Kidney (tissue), 14 donors: ENCODE measurements around the gene ACVRL1. TPM values are rescaled to one million over a fixed set of nuclear protein-coding genes. Genes with fewer than 3 reads are reported as not detected.
A peak's percentile ranks its signal among the peaks of the same experiment; 100 is the strongest.

ENCODE experiments used
- DNase-seq, 5 donors: peaks; one replicate each; pipeline ENCODE4 v3.0.0-alpha.2; 2013 to 2020
- FAIRE-seq: peaks from 2 replicates; lab custom pipeline; 2012; peaks lifted over from hg19 to GRCh38; lab: Jason Lieb, UNC
- H3K27ac ChIP-seq, 2 donors: one replicate each; pipeline ENCODE4 v1.7.0; 2013; ENCODE audit warnings: low read depth in 2 of 2, low read length in 2 of 2, inconsistent platforms in 1 of 2
- H3K27me3 ChIP-seq: one replicate; pipeline ENCODE4 v1.7.1; 2013; ENCODE audit warnings: low read length, inconsistent platforms; ENCODE audit not compliant: control insufficient read depth, insufficient read depth
- H3K36me3 ChIP-seq, 3 donors: one replicate each; pipeline versions ENCODE4 v1.7.0 to v1.7.1; 2013; ENCODE audit warnings: low read length in 3 of 3, control low read depth in 1 of 3, inconsistent platforms in 1 of 3; ENCODE audit not compliant: insufficient read depth in 3 of 3, control insufficient read depth in 2 of 3
- H3K4me1 ChIP-seq, 3 donors: one replicate each; pipeline versions ENCODE4 v1.7.0 to v1.7.1; 2013; ENCODE audit warnings: low read length in 3 of 3, inconsistent platforms in 1 of 3, low read depth in 1 of 3; ENCODE audit not compliant: control insufficient read depth in 2 of 3, insufficient read depth in 2 of 3
- H3K4me3 ChIP-seq, 3 donors: one replicate each; pipeline versions ENCODE4 v1.7.0 to v1.8.1; 2013; ENCODE audit warnings: low read length in 3 of 3, control low read depth in 1 of 3, inconsistent platforms in 1 of 3
- H3K9ac ChIP-seq, 3 donors: one replicate each; pipeline versions ENCODE4 v1.7.0 to v1.7.1; 2013; ENCODE audit warnings: low read length in 3 of 3, control low read depth in 1 of 3, inconsistent platforms in 1 of 3
- H3K9me3 ChIP-seq, 3 donors: one replicate each; pipeline versions ENCODE4 v1.7.0 to v1.7.1; 2013; ENCODE audit warnings: low read length in 3 of 3, control low read depth in 1 of 3, inconsistent platforms in 1 of 3; ENCODE audit not compliant: control insufficient read depth in 2 of 3, insufficient read depth in 1 of 3
- intact Hi-C: fragments of 100-400 bp; cut with DNase I; formaldehyde crosslinking; loops from one replicate; pipeline ENCODE4 v1.11.1; 2022
- polyA plus RNA-seq: library from polyadenylated mRNA; stranded (reverse); fragments of 350-450 nt; fragmentation: Illumina TruSeq; extraction: RNeasy Lipid Tissue Mini Kit (QIAGEN cat#74804); gene quantifications from one replicate; pipeline ENCODE4 v1.2.3, GENCODE V29; 2014; ENCODE audit warnings: low read depth, low replicate concordance; ENCODE audit not compliant: insufficient read depth
- total RNA-seq: library from RNA; stranded (reverse); fragmentation: NEBNext Ultra II Directional; extraction: Animal tissue kit (Norgen Biotek cat#: 25700); gene quantifications from one replicate; pipeline ENCODE4 v1.2.1, GENCODE V29; 2021
- TF ChIP-seq, protein P1 (sequence below): IDR thresholded peaks from 3 replicates; pipeline ENCODE4 v1.5.1; 2012; ENCODE audit warnings: mild to moderate bottlenecking, moderate library complexity, borderline replicate concordance; ENCODE audit not compliant: insufficient read depth; ENCODE audit errors: extremely low read depth
- donor health status: control.
- donor health status: control.
- donor health status: control.
- donor health status: control.
- donor health status: control.
- donor health status: DM: yes; HTN: yes; CAD: no.
- donor health status: Normal renal cell carcinoma (clear cell type).

ACVRL1 gene
- total and polyA plus RNA-seq, 2 donors from 2014 or later = 29.1 to 88.4 TPM

DNA sequence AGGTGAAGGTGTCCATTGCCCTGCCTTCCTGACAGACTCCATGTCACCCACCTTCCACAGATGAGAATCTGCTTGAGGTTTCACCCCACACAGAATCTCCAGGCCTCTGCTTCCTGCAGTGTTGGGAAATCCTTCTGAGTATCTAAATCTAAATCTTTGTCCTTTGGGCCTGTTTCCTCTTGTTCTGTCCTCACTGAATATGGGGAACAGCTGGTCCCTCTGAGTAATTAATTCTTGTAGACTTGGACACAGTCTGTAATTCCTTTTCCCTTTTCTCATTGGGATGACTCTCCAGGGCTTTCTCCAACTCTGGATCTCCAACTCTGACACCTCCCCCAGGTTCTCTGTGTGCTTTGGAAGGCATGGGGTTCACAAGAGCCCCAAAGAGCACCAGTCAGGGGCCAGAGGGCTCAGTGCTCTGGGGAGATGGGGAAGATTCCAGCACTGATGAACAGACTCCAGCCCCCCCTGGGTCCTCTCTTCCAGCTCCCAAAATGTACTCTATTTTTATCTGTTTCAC, 2.3 kb upstream of the ACVRL1 start:
- intact Hi-C loops = no loop called here
- no peak overlapping the region for H3K9ac ChIP-seq
- H3K27ac ChIP-seq = peak overlapping the region; percentile 66 to 91
- H3K4me1 ChIP-seq = peaks cover 3 to 9% (median 3%) of the 10 kb centered on the region in 3 donors
- TF ChIP-seq, protein P1, sequence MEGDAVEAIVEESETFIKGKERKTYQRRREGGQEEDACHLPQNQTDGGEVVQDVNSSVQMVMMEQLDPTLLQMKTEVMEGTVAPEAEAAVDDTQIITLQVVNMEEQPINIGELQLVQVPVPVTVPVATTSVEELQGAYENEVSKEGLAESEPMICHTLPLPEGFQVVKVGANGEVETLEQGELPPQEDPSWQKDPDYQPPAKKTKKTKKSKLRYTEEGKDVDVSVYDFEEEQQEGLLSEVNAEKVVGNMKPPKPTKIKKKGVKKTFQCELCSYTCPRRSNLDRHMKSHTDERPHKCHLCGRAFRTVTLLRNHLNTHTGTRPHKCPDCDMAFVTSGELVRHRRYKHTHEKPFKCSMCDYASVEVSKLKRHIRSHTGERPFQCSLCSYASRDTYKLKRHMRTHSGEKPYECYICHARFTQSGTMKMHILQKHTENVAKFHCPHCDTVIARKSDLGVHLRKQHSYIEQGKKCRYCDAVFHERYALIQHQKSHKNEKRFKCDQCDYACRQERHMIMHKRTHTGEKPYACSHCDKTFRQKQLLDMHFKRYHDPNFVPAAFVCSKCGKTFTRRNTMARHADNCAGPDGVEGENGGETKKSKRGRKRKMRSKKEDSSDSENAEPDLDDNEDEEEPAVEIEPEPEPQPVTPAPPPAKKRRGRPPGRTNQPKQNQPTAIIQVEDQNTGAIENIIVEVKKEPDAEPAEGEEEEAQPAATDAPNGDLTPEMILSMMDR = no peak
- no peak for FAIRE-seq
- no peak overlapping the region for H3K4me3 ChIP-seq
- no peaks in the 10 kb centered on the region for H3K27me3 ChIP-seq
- H3K36me3 ChIP-seq = no peaks in the 10 kb centered on the region
- H3K9me3 ChIP-seq = no peaks in the 10 kb centered on the region
- peak in 3 of 5 donors; percentile 38 to 88 (median 79) for DNase-seq

DNA sequence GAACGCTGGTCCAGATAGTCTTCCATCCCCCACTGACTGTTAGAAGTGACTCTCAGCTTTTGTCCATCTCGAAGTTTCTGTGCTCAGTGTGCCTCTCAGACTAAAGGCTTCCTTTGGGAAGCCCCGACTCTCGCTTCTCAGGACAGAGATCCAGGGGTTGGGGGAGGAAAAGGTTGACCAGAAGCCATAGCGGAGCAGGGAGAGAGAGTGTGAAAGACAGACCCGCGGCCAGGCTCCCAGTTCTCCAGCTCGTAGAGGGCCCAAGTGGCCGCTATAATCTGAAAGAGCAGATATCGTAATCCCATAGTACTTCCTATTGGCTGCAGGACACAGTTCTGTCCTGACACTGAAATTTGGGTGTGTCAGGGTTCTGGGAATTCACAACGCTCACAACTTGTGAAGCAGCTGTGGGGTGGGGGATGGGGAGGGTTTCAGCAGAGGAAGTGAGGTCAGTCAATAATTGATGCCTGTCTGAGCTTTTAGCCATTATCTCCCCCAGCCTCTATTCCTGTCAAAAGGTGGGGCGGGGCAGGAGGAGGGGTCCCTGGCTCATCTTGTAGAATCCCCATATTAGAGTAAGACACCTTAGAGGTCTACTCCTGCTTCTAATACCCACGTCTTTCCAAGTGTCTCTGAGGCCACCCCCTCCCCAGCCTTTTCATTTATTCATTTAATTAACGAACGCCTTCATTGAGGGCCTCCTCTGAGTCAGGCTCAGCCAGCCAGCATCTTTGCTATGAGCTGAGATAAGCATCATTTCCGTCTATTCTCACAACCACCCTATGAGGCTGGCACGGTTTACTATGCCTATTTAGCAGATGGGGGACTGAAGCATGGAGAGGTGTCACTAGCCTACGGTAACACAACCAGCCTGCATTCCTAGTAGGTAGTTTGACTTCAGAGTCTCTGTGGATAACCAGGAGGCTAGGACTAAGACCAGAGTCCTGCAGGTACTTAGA, 1.6 kb upstream of the ACVRL1 start:
- Histone ChIP-seq H3K36me3 (no peaks in the 10 kb centered on the region), H3K4me1 (peaks cover 3 to 13% (median 3%) of the 10 kb centered on the region in 3 donors), H3K27ac (peak overlapping the region; percentile 66 to 91), H3K4me3 (peak overlapping the region in 1 of 3 donors; percentile 5), H3K9ac (peak overlapping the region in 2 of 3 donors; percentile 29 to 34), H3K9me3 (no peaks in the 10 kb centered on the region), H3K27me3 (no peaks in the 10 kb centered on the region)
- FAIRE-seq (no peak), DNase-seq (peak in 3 of 5 donors; percentile 63 to 85 (median 66))
- TF ChIP-seq, protein P1 = no peak
- intact Hi-C loops = no loop called here

DNA sequence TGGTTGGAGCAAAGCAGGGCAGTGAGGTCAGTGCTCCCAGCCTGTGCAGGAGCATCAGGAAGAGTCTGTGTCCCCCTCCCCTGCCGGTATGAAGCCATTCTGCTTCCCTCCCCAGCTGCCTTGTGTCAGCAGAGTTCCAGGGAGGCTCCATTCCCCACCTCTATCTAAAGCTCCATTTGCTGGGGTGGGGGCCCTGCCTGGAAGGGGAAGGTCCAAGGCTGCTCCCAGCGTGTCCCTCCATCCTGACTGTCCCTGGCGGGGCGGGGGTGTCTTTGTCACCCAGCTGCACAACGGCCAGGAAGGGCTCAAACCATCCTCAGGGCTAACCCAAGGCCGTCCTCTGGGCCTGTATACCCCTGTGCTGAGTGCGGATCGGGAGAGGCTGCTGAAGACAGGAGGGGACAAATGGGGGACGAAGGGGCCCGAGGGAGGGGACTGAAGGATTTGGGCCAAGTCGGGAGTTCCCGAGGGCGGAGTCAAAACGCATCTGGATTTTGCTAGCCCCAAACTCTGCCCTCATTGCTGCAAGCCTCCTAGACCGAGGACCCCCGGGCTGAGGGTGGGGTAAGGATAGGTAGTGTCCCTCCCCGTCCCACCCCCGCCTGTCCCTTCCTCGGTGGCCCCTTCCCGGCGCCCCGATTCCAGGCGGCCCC, 748 bp upstream of the ACVRL1 start:
- intact Hi-C loops = no loop called here
- FAIRE-seq (no peak), DNase-seq (peak in 3 of 5 donors; percentile 66 to 83 (median 67))
- Histone ChIP-seq H3K9me3 (no peaks in the 10 kb centered on the region), H3K27ac (peak overlapping the region; percentile 66 to 91), H3K36me3 (no peaks in the 10 kb centered on the region), H3K27me3 (no peaks in the 10 kb centered on the region), H3K4me1 (peaks cover 5 to 19% (median 9%) of the 10 kb centered on the region in 3 donors), H3K4me3 (peak overlapping the region in 1 of 3 donors; percentile 76), H3K9ac (peak overlapping the region in 1 of 3 donors; percentile 29)
- TF ChIP-seq, protein P1 = no peak
